Keratinocyte (primary cell): ENCODE measurements around the gene PLB1. TPM values are rescaled to one million over a fixed set of nuclear protein-coding genes. Genes with fewer than 3 reads are reported as not detected.
A peak's percentile ranks its signal among the peaks of the same experiment; 100 is the strongest.

Experiments
- DNase-seq: peaks from one replicate; pipeline ENCODE4 v3.0.0-alpha.2; 2011; ENCODE audit warnings: low read depth, missing footprints, low spot score
- FAIRE-seq: peaks from 2 replicates; lab custom pipeline; 2011; peaks lifted over from hg19 to GRCh38; lab: Jason Lieb, UNC
- H2AFZ ChIP-seq: 2 replicates; pipeline ENCODE4 v1.6.0; 2012; ENCODE audit warnings: low read length, control low read depth, inconsistent platforms; ENCODE audit not compliant: control insufficient read depth
- H3K27ac ChIP-seq: 2 replicates; pipeline ENCODE4 v1.5.1; 2011; ENCODE audit warnings: low read length; ENCODE audit not compliant: control insufficient read depth, insufficient read depth
- H3K27me3 ChIP-seq: 3 replicates; pipeline ENCODE4 v1.6.0; 2011; ENCODE audit warnings: low read length; ENCODE audit not compliant: control insufficient read depth, insufficient read depth; ENCODE audit errors: extremely low read depth
- H3K36me3 ChIP-seq, 2 experiments: 2 replicates in 1 of 2; 3 replicates in 1 of 2; pipeline ENCODE4 v1.5.1; 2011; ENCODE audit warnings: low read length in 2 of 2, mild to moderate bottlenecking in 1 of 2; ENCODE audit not compliant: control insufficient read depth in 2 of 2, insufficient read depth in 2 of 2; ENCODE audit errors: extremely low read depth in 1 of 2
- H3K4me1 ChIP-seq: 3 replicates; pipeline ENCODE4 v1.5.1; 2011; ENCODE audit warnings: low read length; ENCODE audit not compliant: control insufficient read depth, insufficient read depth; ENCODE audit errors: extremely low read depth
- H3K4me2 ChIP-seq: 3 replicates; pipeline ENCODE4 v1.6.0; 2011; ENCODE audit warnings: low read depth, low read length; ENCODE audit not compliant: control insufficient read depth, insufficient read depth; ENCODE audit errors: extremely low read depth
- H3K4me3 ChIP-seq, 3 experiments: fragments of 200-600 bp in 1 of 3; sonication (generic) in 1 of 3; 2 replicates in 2 of 3; 3 replicates in 1 of 3; pipeline ENCODE4 v1.5.1; 2011 to 2016; ENCODE audit warnings: low read length in 3 of 3, mild to moderate bottlenecking in 3 of 3, control low read depth in 2 of 3, inconsistent platforms in 1 of 3, low read depth in 1 of 3, mixed read lengths in 1 of 3, mixed run types in 1 of 3, moderate library complexity in 1 of 3; ENCODE audit not compliant: control insufficient read depth in 2 of 3, insufficient read depth in 2 of 3; ENCODE audit errors: extremely low read depth in 1 of 3
- H3K79me2 ChIP-seq: 2 replicates; pipeline ENCODE4 v1.6.0; 2012; ENCODE audit warnings: low read length; ENCODE audit not compliant: control insufficient read depth, insufficient read depth
- H3K9ac ChIP-seq: 3 replicates; pipeline ENCODE4 v1.6.0; 2011; ENCODE audit warnings: low read length; ENCODE audit not compliant: control insufficient read depth, insufficient read depth; ENCODE audit errors: extremely low read depth
- H3K9me1 ChIP-seq: 3 replicates; pipeline ENCODE4 v1.6.0; 2011; ENCODE audit warnings: low read length; ENCODE audit not compliant: control insufficient read depth, insufficient read depth; ENCODE audit errors: extremely low read depth
- H3K9me3 ChIP-seq: 2 replicates; pipeline ENCODE4 v1.5.1; 2012; ENCODE audit warnings: low read depth, low read length; ENCODE audit not compliant: control insufficient read depth
- H4K20me1 ChIP-seq: 3 replicates; pipeline ENCODE4 v1.6.0; 2011; ENCODE audit warnings: low read length; ENCODE audit not compliant: control insufficient read depth, insufficient read depth; ENCODE audit errors: extremely low read depth
- EZH2 ChIP-seq: IDR thresholded peaks from one replicate; pipeline ENCODE4 v1.6.1; 2012; ENCODE audit warnings: inconsistent platforms, mild to moderate bottlenecking, low read length, moderate library complexity
- dilution Hi-C: fragments of 300-500 bp; cut with MboI; formaldehyde crosslinking; loops from one replicate; pipeline ENCODE4 v1.7.0; 2020; ENCODE audit warnings: low sequenced_read_pairs; ENCODE audit not compliant: extremely low pct_ligation_motif_present
- polyA plus RNA-seq, 5 experiments: library from polyadenylated mRNA; depleted of rRNA in 3 of 5; stranded (reverse) in 3 of 5; stranded (forward) in 1 of 5; unstranded in 1 of 5; fragments of >200 nt; gene quantifications; 1 replicate in 1 of 5; 2 replicates in 3 of 5; 3 replicates in 1 of 5; pipeline versions ENCODE4 v1.2.1 to v1.2.3, GENCODE V29; 2011 to 2012; ENCODE audit warnings: missing spikeins in 2 of 5, low read depth in 1 of 5, low replicate concordance in 1 of 5
- TF ChIP-seq, protein P1 (sequence below), 3 experiments: IDR thresholded peaks in 1 of 3; conservative IDR thresholded peaks in 1 of 3; optimal IDR thresholded peaks in 1 of 3; 2 replicates in 2 of 3; 3 replicates in 1 of 3; pipeline versions ENCODE3 to v1.5.1; 2011; ENCODE audit warnings: low read length in 3 of 3, mild to moderate bottlenecking in 3 of 3, moderate library complexity in 2 of 3, control low read depth in 1 of 3, inconsistent platforms in 1 of 3; ENCODE audit not compliant: insufficient read depth in 2 of 3; ENCODE audit errors: extremely low read depth in 1 of 3

Gene PLB1
- polyA plus RNA-seq, 1 donor (not counting 4 experiments of a cell fraction or from before 2014, with no cell fraction given): 6.7 TPM

DNA sequence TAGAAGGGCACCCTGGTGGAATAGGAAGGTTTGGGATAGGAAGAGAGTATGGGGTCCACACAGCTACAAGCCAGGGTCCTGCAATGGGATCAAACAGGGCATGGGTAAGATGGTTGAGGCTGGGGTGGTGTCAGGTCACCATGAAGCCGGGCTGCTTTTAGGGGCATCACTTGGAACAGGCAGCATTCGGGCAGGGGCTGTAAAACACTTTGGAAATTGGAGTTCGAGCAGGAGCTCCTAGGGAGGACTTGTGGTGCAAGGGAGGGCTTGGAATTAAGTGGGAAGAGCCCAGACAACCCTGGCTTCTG is 47.1 kb upstream of the PLB1 start:
- DNase-seq (no peak), FAIRE-seq (no peak)
- H3K79me2 ChIP-seq: no peaks in the 10 kb centered on the region
- no peak for TF ChIP-seq EZH2
- TF ChIP-seq, protein P1, sequence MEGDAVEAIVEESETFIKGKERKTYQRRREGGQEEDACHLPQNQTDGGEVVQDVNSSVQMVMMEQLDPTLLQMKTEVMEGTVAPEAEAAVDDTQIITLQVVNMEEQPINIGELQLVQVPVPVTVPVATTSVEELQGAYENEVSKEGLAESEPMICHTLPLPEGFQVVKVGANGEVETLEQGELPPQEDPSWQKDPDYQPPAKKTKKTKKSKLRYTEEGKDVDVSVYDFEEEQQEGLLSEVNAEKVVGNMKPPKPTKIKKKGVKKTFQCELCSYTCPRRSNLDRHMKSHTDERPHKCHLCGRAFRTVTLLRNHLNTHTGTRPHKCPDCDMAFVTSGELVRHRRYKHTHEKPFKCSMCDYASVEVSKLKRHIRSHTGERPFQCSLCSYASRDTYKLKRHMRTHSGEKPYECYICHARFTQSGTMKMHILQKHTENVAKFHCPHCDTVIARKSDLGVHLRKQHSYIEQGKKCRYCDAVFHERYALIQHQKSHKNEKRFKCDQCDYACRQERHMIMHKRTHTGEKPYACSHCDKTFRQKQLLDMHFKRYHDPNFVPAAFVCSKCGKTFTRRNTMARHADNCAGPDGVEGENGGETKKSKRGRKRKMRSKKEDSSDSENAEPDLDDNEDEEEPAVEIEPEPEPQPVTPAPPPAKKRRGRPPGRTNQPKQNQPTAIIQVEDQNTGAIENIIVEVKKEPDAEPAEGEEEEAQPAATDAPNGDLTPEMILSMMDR (optimal IDR thresholded peaks at IDR 0.05 in 1 of 3, IDR thresholded peaks at IDR 0.05 in 1 of 3, conservative IDR thresholded peaks at IDR 0.05 in 1 of 3; ENCODE audit: extremely low read depth in 1 of 3, insufficient read depth in 2 of 3, low read length in 3 of 3): no peak
- peaks cover 3% of the 10 kb centered on the region for H3K9me1 ChIP-seq
- no peaks in the 10 kb centered on the region for H3K9me3 ChIP-seq
- peak overlapping the region; percentile 1 for H3K4me2 ChIP-seq
- H3K4me3 ChIP-seq: no peak overlapping the region
- no peak overlapping the region for H2AFZ ChIP-seq
- dilution Hi-C loops: no loop called here
- no peaks in the 10 kb centered on the region for H3K27me3 ChIP-seq
- peak overlapping the region; percentile 0 for H3K9ac ChIP-seq
- peak overlapping the region; percentile 82 for H3K27ac ChIP-seq
- H3K36me3 ChIP-seq: no peaks in the 10 kb centered on the region
- peaks cover 68% of the 10 kb centered on the region for H3K4me1 ChIP-seq
- H4K20me1 ChIP-seq: no peaks in the 10 kb centered on the region

DNA sequence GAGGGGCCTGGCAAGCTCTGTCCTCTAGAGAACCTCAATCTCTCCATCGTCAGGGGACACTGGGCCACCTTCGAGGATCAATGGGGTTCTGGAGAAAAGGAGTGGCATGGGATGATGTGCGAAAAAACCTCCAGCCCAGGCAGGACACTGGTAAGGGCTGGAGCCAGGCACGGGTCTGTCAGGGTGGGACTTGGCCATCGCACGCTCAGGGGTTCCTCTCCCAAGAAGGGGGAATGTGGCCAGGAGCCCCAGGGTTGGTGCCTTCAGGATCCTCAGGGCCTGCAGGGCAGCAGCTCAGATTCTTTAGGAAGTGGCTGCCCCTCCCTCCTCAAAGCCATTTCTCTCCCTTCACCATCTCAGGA is 46.8 kb upstream of the PLB1 start:
- peak overlapping the region; percentile 31 for H3K9ac ChIP-seq
- H3K4me3 ChIP-seq: no peak overlapping the region
- FAIRE-seq (no peak), DNase-seq (no peak)
- no peaks in the 10 kb centered on the region for H3K79me2 ChIP-seq
- H3K9me1 ChIP-seq: peaks cover 3% of the 10 kb centered on the region
- TF ChIP-seq, protein P1 (optimal IDR thresholded peaks at IDR 0.05 in 1 of 3, IDR thresholded peaks at IDR 0.05 in 1 of 3, conservative IDR thresholded peaks at IDR 0.05 in 1 of 3; ENCODE audit: extremely low read depth in 1 of 3, insufficient read depth in 2 of 3, low read length in 3 of 3): no peak
- TF ChIP-seq EZH2: no peak
- peak overlapping the region; percentile 49 for H2AFZ ChIP-seq
- H3K9me3 ChIP-seq: no peaks in the 10 kb centered on the region
- H3K36me3 ChIP-seq: no peaks in the 10 kb centered on the region
- no peaks in the 10 kb centered on the region for H4K20me1 ChIP-seq
- peak overlapping the region; percentile 82 for H3K27ac ChIP-seq
- H3K4me2 ChIP-seq: peak overlapping the region; percentile 37
- dilution Hi-C loops: no loop called here
- H3K27me3 ChIP-seq: no peaks in the 10 kb centered on the region
- H3K4me1 ChIP-seq: peaks cover 72% of the 10 kb centered on the region
